Astrocyte (in vitro differentiated cells and primary cell): Measurements from ENCODE around the gene TBX6. TPM values are rescaled to one million over a fixed set of nuclear protein-coding genes. Genes with fewer than 3 reads are reported as not detected.
A peak's percentile ranks its signal among the peaks of the same experiment; 100 is the strongest.

Experiments used
- DNase-seq: peaks from one replicate; pipeline ENCODE4 v3.0.0-alpha.2; 2010; ENCODE audit warnings: low read depth
- FAIRE-seq: peaks from 2 replicates; lab custom pipeline; 2011; peaks lifted over from hg19 to GRCh38; lab: Jason Lieb, UNC
- H2AFZ ChIP-seq: 2 replicates; pipeline ENCODE4 v1.6.0; 2012; ENCODE audit warnings: low read depth, low read length, inconsistent platforms
- H3K27ac ChIP-seq: 2 replicates; pipeline ENCODE4 v1.5.1; 2011; ENCODE audit warnings: low read depth, low read length, inconsistent platforms
- H3K27me3 ChIP-seq: 2 replicates; pipeline ENCODE4 v1.6.0; 2011; ENCODE audit warnings: low read length, inconsistent platforms; ENCODE audit not compliant: insufficient read depth
- H3K36me3 ChIP-seq: 2 replicates; pipeline ENCODE4 v1.5.1; 2011; ENCODE audit warnings: low read length, inconsistent platforms; ENCODE audit not compliant: insufficient read depth
- H3K4me1 ChIP-seq: 2 replicates; pipeline ENCODE4 v1.5.1; 2011; ENCODE audit warnings: low read length, inconsistent platforms; ENCODE audit not compliant: insufficient read depth
- H3K4me2 ChIP-seq: 2 replicates; pipeline ENCODE4 v1.6.0; 2012; ENCODE audit warnings: low read length, inconsistent platforms
- H3K4me3 ChIP-seq: 2 replicates; pipeline ENCODE4 v1.5.1; 2011; ENCODE audit warnings: low read depth, mild to moderate bottlenecking, low read length, inconsistent platforms; ENCODE audit not compliant: insufficient read depth
- H3K79me2 ChIP-seq: 2 replicates; pipeline ENCODE4 v1.6.0; 2012; ENCODE audit warnings: mild to moderate bottlenecking, low read length, inconsistent platforms; ENCODE audit not compliant: insufficient read depth
- H3K9ac ChIP-seq: 2 replicates; pipeline ENCODE4 v1.6.0; 2012; ENCODE audit warnings: mild to moderate bottlenecking, low read length, inconsistent platforms
- H3K9me3 ChIP-seq: 2 replicates; pipeline ENCODE4 v1.5.1; 2012; ENCODE audit warnings: low read depth, mild to moderate bottlenecking, low read length, inconsistent platforms; ENCODE audit not compliant: insufficient read depth
- H4K20me1 ChIP-seq: 2 replicates; pipeline ENCODE4 v1.6.0; 2012; ENCODE audit warnings: low read length, inconsistent platforms; ENCODE audit not compliant: insufficient read depth
- H3K27ac Mint-ChIP-seq: one replicate; pipeline ENCODE4 v1.8.0; 2021; ENCODE audit warnings: mild to moderate bottlenecking, mixed read lengths; ENCODE audit not compliant: unreplicated experiment
- H3K27me3 Mint-ChIP-seq: one replicate; pipeline ENCODE4 v1.8.0; 2021; ENCODE audit warnings: low read depth, mixed read lengths; ENCODE audit not compliant: unreplicated experiment
- H3K36me3 Mint-ChIP-seq: one replicate; pipeline ENCODE4 v1.8.0; 2021; ENCODE audit warnings: low read depth, mixed read lengths; ENCODE audit not compliant: unreplicated experiment
- H3K4me1 Mint-ChIP-seq: one replicate; pipeline ENCODE4 v1.8.0; 2021; ENCODE audit warnings: low read depth, mixed read lengths; ENCODE audit not compliant: unreplicated experiment
- H3K4me3 Mint-ChIP-seq: one replicate; pipeline ENCODE4 v1.8.0; 2021; ENCODE audit warnings: mild to moderate bottlenecking, moderate library complexity, mixed read lengths; ENCODE audit not compliant: unreplicated experiment
- H3K9me3 Mint-ChIP-seq: one replicate; pipeline ENCODE4 v1.8.0; 2021; ENCODE audit warnings: mild to moderate bottlenecking, mixed read lengths; ENCODE audit not compliant: unreplicated experiment
- CTCF ChIP-seq: IDR thresholded peaks from 2 replicates; pipeline ENCODE4 v1.5.1; 2011; ENCODE audit warnings: low read depth, mild to moderate bottlenecking, inconsistent platforms, low read length, moderate library complexity; ENCODE audit not compliant: insufficient read depth
- EZH2 ChIP-seq: IDR thresholded peaks from 2 replicates; pipeline ENCODE4 v1.6.1; 2012; ENCODE audit warnings: mild to moderate bottlenecking, low read length, inconsistent platforms; ENCODE audit not compliant: insufficient read depth
- total RNA-seq: library from RNA; stranded (reverse); gene quantifications from 2 replicates; pipeline ENCODE4 v1.2.1, GENCODE V29; 2021

Gene TBX6
- total RNA-seq, 1 donor from 2014 or later, result 0.27 TPM

GRCh38 chr16:30065943-30066760 is 25.6 kb downstream of the TBX6 start:
- FAIRE-seq (no peak), DNase-seq (peak; percentile 51)
- H3K4me3 Mint-ChIP-seq, result peak overlapping the region; percentile 98
- Histone ChIP-seq H3K4me1 (peaks cover 54% of the 10 kb centered on the region), H3K9ac (peak overlapping the region; percentile 89), H3K27me3 (no peaks in the 10 kb centered on the region), H3K27ac (peak overlapping the region; percentile 93), H3K36me3 (peaks cover 27% of the 10 kb centered on the region), H4K20me1 (peaks cover 53% of the 10 kb centered on the region), H2AFZ (no peak overlapping the region), H3K4me2 (peak overlapping the region; percentile 98), H3K4me3 (peak overlapping the region; percentile 85), H3K9me3 (no peaks in the 10 kb centered on the region), H3K79me2 (peaks cover 54% of the 10 kb centered on the region)
- peaks cover 33% of the 10 kb centered on the region for H3K36me3 Mint-ChIP-seq
- H3K27ac Mint-ChIP-seq, result peak overlapping the region; percentile 98
- no peaks in the 10 kb centered on the region for H3K9me3 Mint-ChIP-seq
- H3K4me1 Mint-ChIP-seq, result peaks cover 31% of the 10 kb centered on the region
- H3K27me3 Mint-ChIP-seq, result no peaks in the 10 kb centered on the region
- TF ChIP-seq CTCF (no peak), EZH2 (no peak)

- Histone ChIP-seq H3K9me3 (no peaks in the 10 kb centered on the region), H3K27me3 (no peaks in the 10 kb centered on the region), H3K4me1 (peaks cover 52% of the 10 kb centered on the region), H3K36me3 (peaks cover 25% of the 10 kb centered on the region), H4K20me1 (peaks cover 44% of the 10 kb centered on the region), H3K79me2 (peaks cover 46% of the 10 kb centered on the region), H3K9ac (peak within 1 kb of the TSS; percentile 89), H3K4me3 (peak within 1 kb of the TSS; percentile 85), H3K27ac (peak within 1 kb of the TSS; percentile 93), H3K4me2 (peak within 1 kb of the TSS; percentile 98), H2AFZ (peak within 1 kb of the TSS; percentile 89)
- DNase-seq (peak; percentile 95), FAIRE-seq (no peak)
- TF ChIP-seq EZH2 (no peak), CTCF (no peak)
- Mint-ChIP-seq H3K27me3 (no peaks in the 10 kb centered on the region), H3K4me3 (peak within 1 kb of the TSS; percentile 98), H3K27ac (peak within 1 kb of the TSS; percentile 98), H3K36me3 (peaks cover 33% of the 10 kb centered on the region), H3K9me3 (no peaks in the 10 kb centered on the region), H3K4me1 (peaks cover 25% of the 10 kb centered on the region)
These were observed 26.4 kb downstream of the TBX6 start, which contains the start of gene ALDOA for GRCh38 chr16:30065102-30065942. Gene ALDOA, plus strand, starts transcription at chr16:30065760. Its CDS starts 1,138 bp downstream, at chr16:30066898.
